Ascending aorta (tissue), 2 donors: ENCODE measurements around the gene LKAAEAR1. TPM values are rescaled to one million over a fixed set of nuclear protein-coding genes. Genes with fewer than 3 reads are reported as not detected.

Experiments used
- DNase-seq, 2 donors: peaks; one replicate each; pipeline ENCODE4 v3.0.0-alpha.2; 2019; ENCODE audit warnings: low spot score in 2 of 2
- H3K27ac ChIP-seq, 2 donors: fragments of 200-600 bp; sonication (generic); one replicate each; pipeline ENCODE4 v1.5.1; 2016 to 2017; ENCODE audit warnings: mild to moderate bottlenecking in 1 of 2
- H3K27me3 ChIP-seq: fragments of 200-600 bp; sonication (generic); one replicate; pipeline ENCODE4 v1.5.1; 2017
- H3K36me3 ChIP-seq, 2 donors: fragments of 200-600 bp; sonication (generic); one replicate each; pipeline ENCODE4 v1.5.1; 2016
- H3K4me1 ChIP-seq, 2 donors: fragments of 200-600 bp; sonication (generic); one replicate each; pipeline ENCODE4 v1.5.1; 2016 to 2017; ENCODE audit warnings: mild to moderate bottlenecking in 1 of 2
- H3K4me3 ChIP-seq, 2 donors: fragments of 200-600 bp; sonication (generic); one replicate each; pipeline ENCODE4 v1.5.1; 2016 to 2017; ENCODE audit warnings: mild to moderate bottlenecking in 1 of 2
- H3K9me3 ChIP-seq, 2 donors: fragments of 200-600 bp; sonication (generic); one replicate each; pipeline ENCODE4 v1.5.1; 2016
- intact Hi-C: fragments of 100-400 bp; cut with DNase I; formaldehyde crosslinking; loops from one replicate; pipeline ENCODE4 v1.15.1; 2023
- total RNA-seq: library from RNA; depleted of rRNA; stranded (reverse); fragments of >200 nt; gene quantifications from one replicate; pipeline ENCODE4 v1.1.0, GENCODE V29; 2016
- TF ChIP-seq, protein P1 (sequence below), 3 experiments: fragments of 200-600 bp in 2 of 3; fragments of 450-650 bp in 1 of 3; sonication (generic) in 2 of 3; IDR thresholded peaks; one replicate each; pipeline ENCODE4 v1.5.1; 2016 to 2019; ENCODE audit warnings: antibody characterized with exemption in 3 of 3, mild to moderate bottlenecking in 1 of 3, moderate library complexity in 1 of 3

LKAAEAR1 gene
- total RNA-seq, 1 donor from 2014 or later: not detected

DNA sequence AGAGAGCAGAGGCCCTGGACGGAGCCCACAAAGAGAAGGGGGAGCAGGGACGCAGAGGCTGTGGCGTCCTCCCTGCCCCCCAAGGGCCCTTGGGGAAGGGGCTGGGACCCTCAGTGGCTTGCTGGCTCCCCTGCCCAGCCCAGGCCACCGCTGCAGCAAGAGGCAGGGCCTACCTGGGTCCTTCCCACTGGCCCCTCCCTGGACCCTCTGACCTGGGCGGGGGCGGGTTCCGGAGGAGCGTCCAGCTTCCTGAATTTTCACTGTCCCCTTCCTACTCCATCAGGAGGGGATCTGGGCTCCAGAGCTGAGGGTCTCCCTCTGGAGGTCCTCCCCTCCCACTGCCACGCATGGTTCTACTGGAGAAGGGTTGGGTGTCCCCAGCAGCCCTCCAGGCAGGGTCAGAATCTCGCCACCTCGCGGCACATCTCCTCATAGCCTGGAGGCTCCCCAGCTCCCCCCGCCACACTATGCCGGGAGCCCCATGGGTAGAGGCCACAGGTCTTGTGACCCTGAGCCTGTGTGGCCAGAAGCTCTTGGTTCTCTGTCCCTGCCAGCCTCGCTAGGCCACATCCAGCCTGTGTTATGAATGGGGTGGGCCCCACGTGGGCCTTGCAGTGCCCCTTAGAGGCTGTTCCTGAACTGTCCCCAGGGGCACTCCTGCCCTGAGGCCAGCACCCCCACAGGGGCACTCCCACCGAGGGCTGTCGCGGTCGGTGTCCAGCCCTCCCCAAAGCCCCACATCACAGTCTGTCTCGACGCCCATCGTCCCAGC lies 33.8 kb downstream of the LKAAEAR1 start:
- no peak for DNase-seq
- TF ChIP-seq, protein P1, sequence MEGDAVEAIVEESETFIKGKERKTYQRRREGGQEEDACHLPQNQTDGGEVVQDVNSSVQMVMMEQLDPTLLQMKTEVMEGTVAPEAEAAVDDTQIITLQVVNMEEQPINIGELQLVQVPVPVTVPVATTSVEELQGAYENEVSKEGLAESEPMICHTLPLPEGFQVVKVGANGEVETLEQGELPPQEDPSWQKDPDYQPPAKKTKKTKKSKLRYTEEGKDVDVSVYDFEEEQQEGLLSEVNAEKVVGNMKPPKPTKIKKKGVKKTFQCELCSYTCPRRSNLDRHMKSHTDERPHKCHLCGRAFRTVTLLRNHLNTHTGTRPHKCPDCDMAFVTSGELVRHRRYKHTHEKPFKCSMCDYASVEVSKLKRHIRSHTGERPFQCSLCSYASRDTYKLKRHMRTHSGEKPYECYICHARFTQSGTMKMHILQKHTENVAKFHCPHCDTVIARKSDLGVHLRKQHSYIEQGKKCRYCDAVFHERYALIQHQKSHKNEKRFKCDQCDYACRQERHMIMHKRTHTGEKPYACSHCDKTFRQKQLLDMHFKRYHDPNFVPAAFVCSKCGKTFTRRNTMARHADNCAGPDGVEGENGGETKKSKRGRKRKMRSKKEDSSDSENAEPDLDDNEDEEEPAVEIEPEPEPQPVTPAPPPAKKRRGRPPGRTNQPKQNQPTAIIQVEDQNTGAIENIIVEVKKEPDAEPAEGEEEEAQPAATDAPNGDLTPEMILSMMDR (IDR thresholded peaks at IDR 0.05): no peak
- Histone ChIP-seq H3K4me1 (peaks cover 0 to 3% of the 10 kb centered on the region in 2 donors), H3K27ac (peak overlapping the region; percentile 31 to 48), H3K9me3 (no peaks in the 10 kb centered on the region), H3K36me3 (no peaks in the 10 kb centered on the region), H3K4me3 (peak overlapping the region in 1 of 2 donors; percentile 48), H3K27me3 (peaks cover 13% of the 10 kb centered on the region)
- intact Hi-C loops: no loop called here

DNA sequence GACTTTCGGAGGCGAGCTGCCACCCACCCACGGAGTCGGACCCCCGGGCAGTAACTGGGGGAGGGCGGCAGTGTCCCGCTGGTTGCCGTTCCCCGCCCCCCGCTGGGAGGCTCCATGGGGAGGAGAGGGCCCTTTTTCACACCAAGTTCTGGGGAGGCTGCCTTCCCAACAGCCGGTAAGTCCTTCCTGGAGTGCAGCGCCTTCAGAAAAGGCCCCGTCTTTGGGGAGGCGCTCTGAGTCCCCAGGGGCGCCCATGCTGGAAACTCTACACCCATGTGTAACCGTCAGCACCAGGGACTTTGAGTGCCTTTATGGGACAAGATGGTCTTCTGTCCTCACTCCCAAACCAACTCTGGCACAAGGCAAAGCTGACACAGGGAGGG lies 34.3 kb downstream of the LKAAEAR1 start:
- Histone ChIP-seq H3K27me3 (peaks cover 13% of the 10 kb centered on the region), H3K27ac (peak overlapping the region in 1 of 2 donors; percentile 48), H3K4me3 (peak overlapping the region; percentile 42 to 48), H3K9me3 (no peaks in the 10 kb centered on the region), H3K36me3 (no peaks in the 10 kb centered on the region), H3K4me1 (peaks cover 0 to 3% of the 10 kb centered on the region in 2 donors)
- intact Hi-C loops: loop anchor here (5.0 kb wide), 1 partner anchor 413 kb away; no protein-coding TSS in a partner anchor
- TF ChIP-seq, protein P1 (IDR thresholded peaks at IDR 0.05): no peak
- no peak for DNase-seq

DNA sequence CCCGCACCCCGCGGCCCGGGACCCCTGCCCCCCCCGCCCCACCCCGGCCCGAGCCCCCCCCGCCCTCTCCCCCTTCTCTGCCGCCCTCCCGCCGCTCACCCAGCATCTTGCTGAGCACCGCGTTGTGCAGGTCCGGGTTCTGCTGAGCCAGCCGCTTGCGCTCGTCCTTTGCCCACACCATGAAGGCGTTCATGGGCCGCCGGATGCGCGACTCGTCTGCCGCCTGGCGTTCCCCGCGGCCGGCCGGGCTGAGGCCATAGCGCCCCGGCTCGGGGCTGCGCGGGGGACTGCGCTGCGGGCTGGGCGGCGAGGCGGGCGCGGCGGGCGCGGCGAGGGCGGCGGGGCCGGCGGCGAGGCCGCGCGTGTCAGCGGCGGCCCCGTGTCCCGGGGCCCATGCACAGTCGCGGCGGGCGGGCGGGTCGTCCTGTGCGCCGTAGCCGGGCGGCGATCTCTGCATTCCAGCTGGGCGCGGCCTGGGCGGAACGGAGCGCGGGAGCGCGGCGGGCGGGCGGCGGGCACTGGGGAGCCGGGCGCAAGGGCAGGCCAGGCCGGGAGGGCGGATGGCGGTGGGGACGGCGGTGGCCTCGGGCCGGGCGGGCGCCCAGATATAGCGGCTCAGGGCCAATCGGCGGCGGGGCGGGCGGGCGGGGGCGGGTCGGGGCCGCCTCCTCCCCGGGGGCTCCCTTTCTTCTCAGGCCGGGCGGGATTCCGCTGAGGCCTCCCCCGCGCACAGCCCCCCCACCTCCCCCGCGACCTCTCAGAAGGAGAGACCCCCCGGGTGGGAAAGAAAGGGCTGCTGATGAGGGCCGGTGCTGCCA lies 34.9 kb downstream of the LKAAEAR1 start, which contains the start of gene SOX18:
Gene SOX18, minus strand, starts transcription at position 580 of the 818 bp plus-strand sequence. Its CDS starts 123 bp downstream, at position 457.
- H3K9me3 ChIP-seq: no peaks in the 10 kb centered on the region
- TF ChIP-seq, protein P1 (IDR thresholded peaks at IDR 0.05): no peak
- intact Hi-C loops: loop anchor here (5.0 kb wide), 1 partner anchor 412 kb away; no protein-coding TSS in a partner anchor
- no peaks in the 10 kb centered on the region for H3K36me3 ChIP-seq
- no peak for DNase-seq
- peaks cover 0 to 3% of the 10 kb centered on the region in 2 donors for H3K4me1 ChIP-seq
- peak within 1 kb of the TSS; percentile 42 to 48 for H3K4me3 ChIP-seq
- peaks cover 13% of the 10 kb centered on the region for H3K27me3 ChIP-seq
- peak within 1 kb of the TSS; percentile 31 to 48 for H3K27ac ChIP-seq

DNA sequence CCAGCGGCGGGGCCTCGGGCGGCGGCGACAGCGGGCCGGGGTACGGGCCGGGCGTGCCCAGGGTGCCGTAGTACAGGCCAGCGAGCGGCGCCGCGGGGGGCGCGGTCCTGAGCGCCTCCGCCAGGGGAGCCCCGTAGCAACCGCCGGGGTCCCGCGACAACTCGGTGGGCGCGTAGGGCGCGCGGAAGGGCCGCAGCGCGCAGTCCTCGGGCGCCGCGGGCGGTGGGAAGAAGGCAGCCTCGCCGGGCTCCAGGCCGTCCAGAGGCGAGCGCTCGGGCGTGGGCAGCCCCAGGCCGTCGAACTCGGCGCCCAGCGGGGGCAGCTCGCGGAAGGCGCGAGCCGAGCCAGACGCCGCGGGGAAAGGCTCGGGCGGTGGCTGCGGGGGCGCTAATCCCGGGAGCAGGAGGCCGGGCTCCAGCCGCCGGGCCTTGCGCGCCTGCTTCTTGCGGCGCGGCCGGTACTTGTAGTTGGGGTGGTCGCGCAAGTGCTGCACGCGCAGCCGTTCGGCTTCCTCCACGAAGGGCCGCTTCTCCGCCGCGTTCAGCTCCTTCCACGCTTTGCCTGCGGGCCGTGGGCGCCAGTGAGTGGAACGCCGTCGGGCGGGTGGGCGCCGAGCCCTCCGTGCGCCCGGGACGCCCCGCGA lies 35.7 kb downstream of the LKAAEAR1 start:
- H3K27ac ChIP-seq: no peak overlapping the region
- H3K9me3 ChIP-seq: no peaks in the 10 kb centered on the region
- intact Hi-C loops: loop anchor here (5.0 kb wide), 1 partner anchor 411 kb away; no protein-coding TSS in a partner anchor
- peaks cover 0 to 3% of the 10 kb centered on the region in 2 donors for H3K4me1 ChIP-seq
- H3K27me3 ChIP-seq: peaks cover 13% of the 10 kb centered on the region
- no peaks in the 10 kb centered on the region for H3K36me3 ChIP-seq
- TF ChIP-seq, protein P1 (IDR thresholded peaks at IDR 0.05): no peak
- DNase-seq: no peak
- H3K4me3 ChIP-seq: peak overlapping the region; percentile 36 to 48

DNA sequence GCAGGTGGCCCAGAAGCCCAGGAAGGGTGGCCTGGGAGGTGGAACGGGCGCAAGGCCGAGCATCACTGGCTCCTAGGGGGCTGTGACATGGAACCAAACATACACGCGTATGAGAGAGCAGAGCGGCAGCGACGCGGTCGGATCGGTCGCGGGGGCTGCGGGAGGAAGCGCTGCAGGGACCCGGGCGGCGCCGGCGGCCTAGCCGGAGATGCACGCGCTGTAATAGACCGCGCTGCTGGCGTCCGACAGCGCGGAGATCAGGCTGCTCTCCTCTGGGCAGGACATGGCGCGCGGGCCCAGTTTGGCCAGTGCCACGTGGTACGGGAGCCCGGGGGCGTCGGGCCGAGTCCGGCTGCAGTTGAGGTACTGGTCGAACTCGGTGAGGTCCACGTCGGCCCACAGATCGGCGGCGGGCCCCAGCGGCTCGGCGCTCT lies 36.2 kb downstream of the LKAAEAR1 start:
- Histone ChIP-seq H3K36me3 (no peaks in the 10 kb centered on the region), H3K4me3 (peak overlapping the region; percentile 36 to 48), H3K27ac (no peak overlapping the region), H3K9me3 (no peaks in the 10 kb centered on the region), H3K4me1 (peaks cover 0 to 3% of the 10 kb centered on the region in 2 donors), H3K27me3 (peaks cover 13% of the 10 kb centered on the region)
- no peak for DNase-seq
- intact Hi-C loops: loop anchor here (5.0 kb wide), 1 partner anchor 411 kb away; no protein-coding TSS in a partner anchor
- TF ChIP-seq, protein P1 (IDR thresholded peaks at IDR 0.05): no peak
